Endothelial cell of umbilical vein (primary cell): Measurements from ENCODE around the gene TMEM266. TPM values are rescaled to one million over a fixed set of nuclear protein-coding genes. Genes with fewer than 3 reads are reported as not detected.

ENCODE experiments used
- BruUV-seq: library from RNA; stranded (reverse); fragments of 400-500 nt; replicated peaks from 2 replicates; lab custom pipeline; 2021; lab: Mats Ljungman, UMichigan
- CTCF ChIA-PET: fragments of 300-600, 350-600 bp; sonication (Branson Sonifier 250); formaldehyde crosslinking; loops from one replicate; lab custom pipeline; 2021; ENCODE audit warnings: antibody characterized with exemption, inconsistent platforms; lab: Charles Lee
- POLR2A ChIA-PET: fragments of 300-600, 350-600 bp; sonication (Branson Sonifier 250); formaldehyde crosslinking; loops from one replicate; lab custom pipeline; 2021; ENCODE audit warnings: antibody characterized with exemption, inconsistent platforms; lab: Charles Lee
- DNase-seq: peaks from one replicate; pipeline ENCODE4 v3.0.0-alpha.2; 2011; ENCODE audit warnings: low read depth, low spot score
- FAIRE-seq: peaks from 2 replicates; lab custom pipeline; 2011; peaks lifted over from hg19 to GRCh38; lab: Jason Lieb, UNC
- H2AFZ ChIP-seq: 2 replicates; pipeline ENCODE4 v1.6.0; 2012; ENCODE audit warnings: low read depth, low read length, control low read depth, inconsistent platforms
- H3K27ac ChIP-seq: 2 replicates; pipeline ENCODE4 v1.5.1; 2011; ENCODE audit warnings: low read depth, mild to moderate bottlenecking, control low read depth, low read length, moderate library complexity; ENCODE audit not compliant: insufficient read depth
- H3K27me3 ChIP-seq, 2 experiments: 2 replicates each; pipeline versions ENCODE4 v1.6.0 to v1.6.1; 2011; ENCODE audit warnings: low read length in 2 of 2, mixed read lengths in 1 of 2; ENCODE audit not compliant: control insufficient read depth in 2 of 2, insufficient read depth in 2 of 2
- H3K36me3 ChIP-seq, 2 experiments: 2 replicates in 1 of 2; 3 replicates in 1 of 2; pipeline ENCODE4 v1.5.1; 2011; ENCODE audit warnings: low read length in 2 of 2, mild to moderate bottlenecking in 1 of 2, moderate library complexity in 1 of 2; ENCODE audit not compliant: control insufficient read depth in 2 of 2, insufficient read depth in 2 of 2; ENCODE audit errors: extremely low read depth in 1 of 2
- H3K4me1 ChIP-seq: 3 replicates; pipeline ENCODE4 v1.5.1; 2011; ENCODE audit warnings: mild to moderate bottlenecking, low read length; ENCODE audit not compliant: control insufficient read depth, insufficient read depth; ENCODE audit errors: extremely low read depth
- H3K4me2 ChIP-seq: 2 replicates; pipeline ENCODE4 v1.6.1; 2011; ENCODE audit warnings: low read length, control low read depth, mixed read lengths; ENCODE audit not compliant: insufficient read depth
- H3K4me3 ChIP-seq, 3 experiments: fragments of 200-600 bp in 1 of 3; sonication (generic), shearing (Covaris generic) in 1 of 3; replicated peaks in 1 of 3; 2 replicates each; pipeline ENCODE4 v1.5.1; 2011 to 2016; ENCODE audit warnings: control low read depth in 3 of 3, low read length in 3 of 3, mild to moderate bottlenecking in 2 of 3, inconsistent platforms in 1 of 3, low read depth in 1 of 3, moderate library complexity in 1 of 3; ENCODE audit not compliant: insufficient read depth in 1 of 3
- H3K79me2 ChIP-seq: 2 replicates; pipeline ENCODE4 v1.6.0; 2012; ENCODE audit warnings: low read length, inconsistent platforms; ENCODE audit not compliant: control insufficient read depth, insufficient read depth
- H3K9ac ChIP-seq: replicated peaks from 2 replicates; pipeline ENCODE3; 2011; ENCODE audit warnings: low read length, control low read depth; ENCODE audit not compliant: insufficient read depth; ENCODE audit errors: extremely low read depth
- H3K9me1 ChIP-seq: replicated peaks from 3 replicates; pipeline ENCODE4 v1.6.0; 2011; ENCODE audit warnings: mild to moderate bottlenecking, low read length; ENCODE audit not compliant: control insufficient read depth, insufficient read depth; ENCODE audit errors: extremely low read depth
- H3K9me3 ChIP-seq: replicated peaks from 2 replicates; pipeline ENCODE4 v1.5.1; 2012; ENCODE audit warnings: low read length, inconsistent platforms; ENCODE audit not compliant: control insufficient read depth, insufficient read depth
- H4K20me1 ChIP-seq: replicated peaks from 2 replicates; pipeline ENCODE3; 2011; ENCODE audit warnings: mild to moderate bottlenecking, low read length; ENCODE audit not compliant: control insufficient read depth, insufficient read depth; ENCODE audit errors: extremely low read depth
- CTCF ChIP-seq, 2 donors: IDR thresholded peaks; 1 replicate in 1 of 2; 2 replicates in 1 of 2; pipeline ENCODE4 v1.5.1; 2011; ENCODE audit warnings: low read length in 2 of 2, mild to moderate bottlenecking in 2 of 2, moderate library complexity in 2 of 2, control low read depth in 1 of 2, inconsistent platforms in 1 of 2, low read depth in 1 of 2; ENCODE audit not compliant: insufficient read depth in 1 of 2; ENCODE audit errors: extremely low read depth in 1 of 2
- EZH2 ChIP-seq: IDR thresholded peaks from 2 replicates; pipeline ENCODE4 v1.6.1; 2012; ENCODE audit warnings: borderline replicate concordance, low read depth, mild to moderate bottlenecking, moderate library complexity, low read length, inconsistent platforms; ENCODE audit not compliant: severe bottlenecking
- FOS ChIP-seq: IDR thresholded peaks from 2 replicates; pipeline ENCODE4 v1.6.1; 2011; ENCODE audit warnings: mild to moderate bottlenecking, low read length, moderate library complexity, borderline replicate concordance; ENCODE audit not compliant: insufficient read depth
- GATA2 ChIP-seq: IDR thresholded peaks from 2 replicates; pipeline ENCODE4 v1.7.0; 2011; ENCODE audit warnings: low read depth, mild to moderate bottlenecking, moderate library complexity, mixed read lengths, low read length; ENCODE audit not compliant: insufficient read length, insufficient read depth
- JUN ChIP-seq: IDR thresholded peaks from 2 replicates; pipeline ENCODE4 v1.6.1; 2011; ENCODE audit warnings: borderline replicate concordance, low read depth; ENCODE audit not compliant: insufficient read length, insufficient read depth
- MAX ChIP-seq: IDR thresholded peaks from 2 replicates; pipeline ENCODE4 v1.6.1; 2011; ENCODE audit not compliant: insufficient read depth, insufficient read length
- MYC ChIP-seq: IDR thresholded peaks from one replicate; pipeline ENCODE4 v1.6.1; 2011; ENCODE audit warnings: mild to moderate bottlenecking, low read depth, low read length
- POLR2A ChIP-seq: IDR thresholded peaks from 2 replicates; pipeline ENCODE4 v1.6.1; 2012; ENCODE audit warnings: low read depth, mild to moderate bottlenecking, control low read depth, low read length
- POLR2AphosphoS5 ChIP-seq: IDR thresholded peaks from 2 replicates; pipeline ENCODE4 v1.6.1; 2012; ENCODE audit warnings: low read depth, mild to moderate bottlenecking, control low read depth, low read length, moderate library complexity; ENCODE audit not compliant: insufficient read depth
- dilution Hi-C: fragments of 300-500 bp; cut with MboI; formaldehyde crosslinking; loops from one replicate; pipeline ENCODE4 v1.15.0; 2019; ENCODE audit warnings: low sequenced_read_pairs; ENCODE audit not compliant: extremely low pct_ligation_motif_present
- intact Hi-C: fragments of 100-400 bp; cut with micrococcal nuclease; formaldehyde crosslinking; loops from one replicate; pipeline ENCODE4 v1.10.0; 2022
- polyA plus RNA-seq, 4 experiments: library from polyadenylated mRNA; depleted of rRNA in 3 of 4; stranded (reverse) in 3 of 4; unstranded in 1 of 4; fragments of >200 nt; gene quantifications; 2 replicates each; pipeline versions ENCODE4 v1.2.1 to v1.2.3, GENCODE V29; 2011 to 2012; ENCODE audit warnings: missing spikeins in 1 of 4
- total RNA-seq: library from RNA; stranded (reverse); gene quantifications from 2 replicates; pipeline ENCODE4 v1.2.3, GENCODE V29; 2021

TMEM266 gene
- total and polyA plus RNA-seq, 2 donors (not counting 3 experiments of a cell fraction or from before 2014, with no cell fraction given) = not detected

GRCh38 chr15:76065793-76066192 is 6.0 kb downstream of the TMEM266 start:
- intact Hi-C loops (no loop called here), dilution Hi-C loops (no loop called here)
- FAIRE-seq (no peak), DNase-seq (no peak)
- no peaks in the 10 kb centered on the region for H3K9me1 ChIP-seq
- H3K27me3 ChIP-seq = peaks cover 41 to 53% of the 10 kb centered on the region in 2 experiments
- ChIA-PET POLR2A (interaction anchor here (0.5 kb wide), 1 partner anchor 15 kb away, joined by 4 read pairs; no protein-coding TSS in a partner anchor), CTCF (interaction anchor here (2.2 kb wide), 1 partner anchor 9 kb away, joined by 11 read pairs; no protein-coding TSS in a partner anchor)
- no peaks in the 10 kb centered on the region for H3K79me2 ChIP-seq
- H3K4me1 ChIP-seq = no peaks in the 10 kb centered on the region
- H2AFZ ChIP-seq = no peak overlapping the region
- H3K9ac ChIP-seq = no peak overlapping the region
- no peaks in the 10 kb centered on the region for H4K20me1 ChIP-seq
- BruUV-seq = no TSS peak
- no peak overlapping the region for H3K27ac ChIP-seq
- no peak overlapping the region for H3K4me3 ChIP-seq
- no peaks in the 10 kb centered on the region for H3K36me3 ChIP-seq
- H3K9me3 ChIP-seq = no peaks in the 10 kb centered on the region
- no peak overlapping the region for H3K4me2 ChIP-seq
- TF ChIP-seq JUN = no peak
- no peak for TF ChIP-seq MAX
- TF ChIP-seq POLR2A = no peak
- no peak for TF ChIP-seq FOS
- TF ChIP-seq MYC = no peak
- no peak for TF ChIP-seq GATA2
- TF ChIP-seq EZH2 = no peak
- no peak for TF ChIP-seq CTCF (IDR thresholded peaks at IDR 0.05; ENCODE audit: extremely low read depth in 1 of 2, insufficient read depth in 1 of 2, low read depth in 1 of 2, low read length in 2 of 2)
- TF ChIP-seq POLR2AphosphoS5 = no peak
